ENCODE data around the gene XIST. TPM values are rescaled to one million over a fixed set of nuclear protein-coding genes. Genes with fewer than 3 reads are reported as not detected.

The XIST gene
- total and polyA plus RNA-seq, 9 of the 15 experiments (the other 6 are each of a cell fraction or from before 2014, with no cell fraction given) = 22.4 to 160 (median 55.5) TPM

GRCh38 chrX:73876911-73877310, 24.4 kb upstream of the XIST start:
- no peak for DNase-seq (ENCODE audit: extremely low read depth in 1 of 4, low spot score in 3 of 4)
- no peaks in the 10 kb centered on the region for H3K36me3 ChIP-seq (ENCODE audit: control insufficient read depth, insufficient read depth, low read length)
- H3K9me3 ChIP-seq (replicated peaks; ENCODE audit: control insufficient read depth, insufficient read depth, low read depth, low read length) = no peaks in the 10 kb centered on the region; the same call in 1 of the 2 replicates
- no peaks in the 10 kb centered on the region for H3K79me2 ChIP-seq (ENCODE audit: control insufficient read depth, insufficient read depth, low read length)
- ChIA-PET CTCF (ENCODE audit: low intra/inter-chr PET ratio) (no interaction called here), POLR2A (no interaction called here)
- TF ChIP-seq ETS1 (conservative IDR thresholded peaks at IDR 0.05; ENCODE audit: control insufficient read depth, low read depth, low read length) = no peak
- TF ChIP-seq CBX8 (IDR thresholded peaks at IDR 0.05; ENCODE audit: borderline replicate concordance, extremely low read depth, low read depth, low read length, poor library complexity, severe bottlenecking) = no peak
- no peak for TF ChIP-seq BMI1 (IDR thresholded peaks at IDR 0.05; ENCODE audit: low read length)
- no peak for TF ChIP-seq FOXO4 (CRISPR knock-in tag; IDR thresholded peaks at IDR 0.05)
- no peak for TF ChIP-seq MIER1 (IDR thresholded peaks at IDR 0.05; ENCODE audit: low read depth)
- TF ChIP-seq RBFOX2 (IDR thresholded peaks at IDR 0.05; ENCODE audit: low read depth, low read length) = no peak
- no peak for TF ChIP-seq NKRF (IDR thresholded peaks at IDR 0.05; ENCODE audit: borderline replicate concordance)
- no peak for TF ChIP-seq ZNF3 (CRISPR knock-in tag; IDR thresholded peaks at IDR 0.05)
- no peak for TF ChIP-seq NFIC (IDR thresholded peaks at IDR 0.05)
- no peak for TF ChIP-seq SMAD4 (CRISPR knock-in tag; conservative IDR thresholded peaks at IDR 0.05)
- no peak for TF ChIP-seq XRCC3 (IDR thresholded peaks at IDR 0.05)
- no peak for TF ChIP-seq ZBED1 (IDR thresholded peaks at IDR 0.05)
- no peak for TF ChIP-seq ZNF717 (CRISPR knock-in tag; IDR thresholded peaks at IDR 0.05)
- TF ChIP-seq HES1 (IDR thresholded peaks at IDR 0.05; ENCODE audit: low read depth) = no peak
- no peak for TF ChIP-seq TCF15 (CRISPR knock-in tag; IDR thresholded peaks at IDR 0.05)
- TF ChIP-seq NFE2 (IDR thresholded peaks at IDR 0.05; ENCODE audit: low read depth) = no peak
- no peak for ATAC-seq
- WGBS (ENCODE audit: insufficient coverage, low coverage, missing lambda C conversion rate) = 0% methylated on average over 2 of the region's 2 CpGs
- H3K4me1 ChIP-seq (replicated peaks in 1 of 2; ENCODE audit: control insufficient read depth in 2 of 2, insufficient read depth in 2 of 2, low read length in 2 of 2) = no peaks in the 10 kb centered on the region
- no peaks in the 10 kb centered on the region for H4K20me1 ChIP-seq (replicated peaks; ENCODE audit: control insufficient read depth, insufficient read depth, low read length)
- H3K4me2 ChIP-seq (ENCODE audit: insufficient read depth, low read length) = no peak overlapping the region
- H3K9me1 ChIP-seq (ENCODE audit: control insufficient read depth, insufficient read depth, low read length) = no peaks in the 10 kb centered on the region
- no peak for FAIRE-seq
- no peak overlapping the region for H3K9ac ChIP-seq (ENCODE audit: insufficient read depth in 1 of 2, low read depth in 2 of 2, low read length in 2 of 2)
- no TSS peak for BruUV-seq (replicated peaks)
- H3K4me3 ChIP-seq = no peak overlapping the region
- in situ Hi-C loops (cut with MboI) (loop anchor here (10.0 kb wide), 1 partner anchor 668 kb away; no protein-coding TSS in a partner anchor), intact Hi-C loops (cut with micrococcal nuclease) (no loop called here)
- H2AFZ ChIP-seq (ENCODE audit: low read depth, low read length) = no peak overlapping the region
- H3K27ac ChIP-seq (ENCODE audit: extremely low read depth, low read depth, low read length) = no peak overlapping the region
- H3K27me3 ChIP-seq (ENCODE audit: control insufficient read depth in 2 of 2, insufficient read depth in 2 of 2, low read length in 2 of 2) = no peaks in the 10 kb centered on the region

Data from K562 (cell line).